ENCODE measurements around the gene TP63.

Gene TP63

DNA sequence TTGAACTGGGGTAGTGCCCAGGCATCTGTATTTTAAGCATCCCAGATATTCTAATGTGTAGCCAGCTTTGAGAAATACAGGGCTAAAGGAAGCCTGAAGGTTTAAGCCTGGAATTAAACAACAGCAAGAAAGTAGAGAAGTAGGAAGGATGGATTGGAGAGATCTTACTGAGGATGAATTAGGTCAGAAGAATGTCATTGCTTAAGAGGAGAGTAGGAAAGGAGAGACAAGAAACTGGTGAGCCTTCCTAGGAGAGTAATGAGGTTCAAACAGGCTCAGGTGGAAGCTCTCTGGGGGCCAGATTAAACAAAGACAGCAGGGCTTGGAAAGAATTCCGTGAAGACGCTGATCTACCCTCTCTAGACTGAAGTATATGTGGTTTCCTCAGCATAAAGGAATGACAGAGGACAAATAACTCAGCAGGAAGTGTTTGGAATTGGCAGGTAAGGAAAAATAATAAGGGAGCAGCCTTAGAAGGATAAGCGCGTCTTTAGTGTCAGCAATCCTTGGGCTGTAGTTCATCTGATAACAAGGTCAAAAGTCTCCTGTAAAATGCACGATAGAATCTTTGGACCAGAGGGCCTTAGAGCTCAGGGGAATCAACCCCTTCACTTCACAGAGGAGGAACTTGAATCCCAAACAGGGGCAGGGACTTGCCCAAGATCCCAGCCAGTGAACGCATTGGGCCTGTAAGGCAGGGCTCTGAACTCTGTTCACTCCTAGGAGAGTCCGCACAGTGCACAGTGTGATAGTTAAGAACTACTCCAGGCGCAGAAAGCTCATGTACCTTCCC is 90.9 kb downstream of the TP63 start:
- FAIRE-seq (no peak), DNase-seq (ENCODE audit: insufficient read length, low spot score) (no peak)
- TF ChIP-seq, protein P1, sequence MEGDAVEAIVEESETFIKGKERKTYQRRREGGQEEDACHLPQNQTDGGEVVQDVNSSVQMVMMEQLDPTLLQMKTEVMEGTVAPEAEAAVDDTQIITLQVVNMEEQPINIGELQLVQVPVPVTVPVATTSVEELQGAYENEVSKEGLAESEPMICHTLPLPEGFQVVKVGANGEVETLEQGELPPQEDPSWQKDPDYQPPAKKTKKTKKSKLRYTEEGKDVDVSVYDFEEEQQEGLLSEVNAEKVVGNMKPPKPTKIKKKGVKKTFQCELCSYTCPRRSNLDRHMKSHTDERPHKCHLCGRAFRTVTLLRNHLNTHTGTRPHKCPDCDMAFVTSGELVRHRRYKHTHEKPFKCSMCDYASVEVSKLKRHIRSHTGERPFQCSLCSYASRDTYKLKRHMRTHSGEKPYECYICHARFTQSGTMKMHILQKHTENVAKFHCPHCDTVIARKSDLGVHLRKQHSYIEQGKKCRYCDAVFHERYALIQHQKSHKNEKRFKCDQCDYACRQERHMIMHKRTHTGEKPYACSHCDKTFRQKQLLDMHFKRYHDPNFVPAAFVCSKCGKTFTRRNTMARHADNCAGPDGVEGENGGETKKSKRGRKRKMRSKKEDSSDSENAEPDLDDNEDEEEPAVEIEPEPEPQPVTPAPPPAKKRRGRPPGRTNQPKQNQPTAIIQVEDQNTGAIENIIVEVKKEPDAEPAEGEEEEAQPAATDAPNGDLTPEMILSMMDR (IDR thresholded peaks at IDR 0.05; ENCODE audit: insufficient read depth, missing control alignments): no peak

DNA sequence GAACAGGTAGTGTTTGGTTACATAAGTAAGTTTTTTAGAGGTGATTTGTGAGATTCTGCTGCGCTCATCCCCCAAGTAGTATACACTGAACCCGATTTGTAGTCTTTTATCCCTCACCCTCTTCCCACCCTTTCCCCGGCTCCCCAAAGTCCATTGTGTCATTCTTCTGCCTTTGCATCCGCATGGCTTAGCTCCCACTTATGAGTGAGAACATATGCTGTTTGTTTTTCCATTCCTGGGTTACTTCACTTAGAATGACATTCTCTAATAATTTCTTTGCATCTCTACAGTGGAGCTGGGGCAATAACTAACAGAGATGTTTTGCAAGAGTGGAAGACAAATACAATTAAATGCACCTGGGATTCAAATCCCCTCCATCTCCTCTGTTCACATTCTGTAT is 93.2 kb downstream of the TP63 start:
- FAIRE-seq (no peak), DNase-seq (ENCODE audit: insufficient read length, low spot score) (no peak)
- TF ChIP-seq, protein P1 (IDR thresholded peaks at IDR 0.05; ENCODE audit: insufficient read depth, missing control alignments): no peak

DNA sequence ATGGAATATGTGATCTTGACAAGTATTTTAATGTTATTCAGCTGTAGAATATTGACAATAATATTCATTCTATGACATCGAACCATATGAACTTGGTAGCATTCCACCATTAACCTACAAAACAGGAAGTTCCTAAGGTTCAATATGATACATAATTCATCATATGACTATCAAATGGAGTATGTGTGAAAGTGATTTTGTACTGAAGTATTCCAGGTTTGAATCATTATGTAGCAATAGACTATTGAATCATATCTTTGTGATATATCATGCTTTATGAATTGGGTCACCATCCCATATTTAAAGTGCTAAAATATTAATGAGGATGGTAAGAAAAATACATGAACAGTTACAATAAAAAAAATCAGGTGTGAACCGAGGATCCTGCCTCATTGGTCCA is 95.1 kb downstream of the TP63 start:
- TF ChIP-seq, protein P1 (IDR thresholded peaks at IDR 0.05; ENCODE audit: insufficient read depth, missing control alignments): no peak
- no peak for FAIRE-seq
- no peak for DNase-seq (ENCODE audit: insufficient read length, low spot score)

DNA sequence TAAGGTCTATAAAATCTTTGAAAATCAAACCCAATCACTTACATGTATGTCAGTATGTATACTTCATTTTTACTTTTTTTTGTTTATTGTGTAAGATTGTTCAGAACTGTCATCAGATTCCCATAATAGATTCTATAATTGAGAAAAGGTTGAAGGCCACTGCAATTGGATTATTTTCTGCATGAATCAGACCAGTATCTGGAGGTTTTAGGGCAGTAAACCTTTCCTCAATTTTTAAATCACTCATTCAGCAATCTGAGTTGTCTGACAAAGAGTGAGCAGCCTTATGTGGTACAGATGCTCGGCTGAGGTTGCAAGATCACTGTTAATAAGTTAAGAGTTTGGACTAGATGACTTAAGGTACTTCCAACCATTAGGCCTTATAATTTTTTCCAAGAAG is 96.0 kb downstream of the TP63 start:
- TF ChIP-seq, protein P1 (IDR thresholded peaks at IDR 0.05; ENCODE audit: insufficient read depth, missing control alignments): no peak
- no peak for DNase-seq (ENCODE audit: insufficient read length, low spot score)
- FAIRE-seq: no peak

DNA sequence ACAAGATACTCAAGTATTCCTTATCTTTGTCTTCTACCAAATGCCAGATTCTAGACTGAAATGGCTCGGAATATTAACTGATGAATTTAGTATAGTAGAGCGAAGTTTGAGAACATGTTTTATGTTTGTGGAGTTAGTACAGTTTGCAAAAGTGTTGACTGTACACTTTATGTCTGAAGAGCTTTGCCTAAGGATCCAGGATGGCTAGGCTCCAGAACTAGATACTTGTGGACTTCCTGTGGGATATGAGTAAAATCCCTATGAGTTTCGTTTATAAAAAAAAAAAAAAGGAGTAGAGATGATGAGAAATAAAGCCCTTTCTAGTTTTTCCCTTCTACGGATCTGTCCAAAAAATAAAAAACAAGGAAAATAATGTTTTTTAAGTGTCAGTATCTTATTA is 96.7 kb downstream of the TP63 start:
- FAIRE-seq: no peak
- no peak for DNase-seq (ENCODE audit: insufficient read length, low spot score)
- TF ChIP-seq, protein P1 (IDR thresholded peaks at IDR 0.05; ENCODE audit: insufficient read depth, missing control alignments): no peak

DNA sequence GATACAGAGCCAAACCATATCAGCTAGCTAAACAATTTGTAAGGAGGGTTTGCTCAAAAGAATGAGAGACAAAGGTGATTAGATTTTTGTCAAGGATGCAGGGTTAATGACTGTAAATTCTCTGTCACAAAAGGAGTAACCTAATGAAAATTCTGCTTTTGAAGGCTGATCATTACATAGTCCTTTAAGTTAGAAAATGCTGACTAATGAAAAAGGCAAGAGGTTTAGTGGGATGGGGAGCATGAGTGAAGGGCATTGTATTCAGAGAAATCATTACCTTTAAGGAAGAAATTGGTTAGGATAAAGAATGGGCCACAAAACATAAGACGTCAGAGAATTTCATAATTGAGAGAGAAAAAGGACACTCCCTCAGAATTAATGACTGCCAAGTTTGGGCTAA is 97.7 kb downstream of the TP63 start:
- TF ChIP-seq, protein P1 (IDR thresholded peaks at IDR 0.05; ENCODE audit: insufficient read depth, missing control alignments): no peak
- FAIRE-seq (no peak), DNase-seq (ENCODE audit: insufficient read length, low spot score) (no peak)

DNA sequence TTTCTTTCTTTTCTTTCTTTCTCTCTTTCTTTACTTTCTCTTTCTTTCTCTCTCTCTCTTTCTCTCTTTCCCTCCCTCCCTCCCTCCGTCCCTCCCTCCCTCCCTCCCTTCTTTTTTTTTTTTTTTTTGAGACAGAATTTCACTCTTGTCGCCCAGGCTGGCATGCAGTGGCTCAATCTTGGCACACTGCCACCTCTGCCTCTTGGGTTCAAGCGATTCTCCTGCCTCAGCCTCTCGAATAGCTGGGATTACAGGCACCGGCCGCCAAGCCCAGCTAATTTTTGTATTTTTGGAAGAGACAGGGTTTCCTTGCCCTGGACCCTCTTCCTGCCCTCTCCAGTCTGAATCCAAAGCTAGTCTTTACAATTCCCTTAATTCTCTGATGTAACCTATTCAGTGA is 102.9 kb downstream of the TP63 start:
- DNase-seq (ENCODE audit: insufficient read length, low spot score) (no peak), FAIRE-seq (no peak)
- TF ChIP-seq, protein P1 (IDR thresholded peaks at IDR 0.05; ENCODE audit: insufficient read depth, missing control alignments): no peak
